Loucy (cell line): ENCODE measurements around the gene NUDT13.

Experiments
- CTCF ChIP-seq: fragments of 200-600 bp; sonication (generic); conservative IDR thresholded peaks from 2 replicates; pipeline ENCODE4 v1.5.1; 2014; ENCODE audit warnings: mild to moderate bottlenecking, antibody characterized with exemption, low read length
- EZH2phosphoT487 ChIP-seq: fragments of 200-600 bp; IDR thresholded peaks from 2 replicates; pipeline ENCODE4 v1.6.1; 2018; ENCODE audit warnings: antibody characterized with exemption, mild to moderate bottlenecking, moderate library complexity, borderline replicate concordance

- TF ChIP-seq CTCF (no peak), EZH2phosphoT487 (no peak)
Observed at GRCh38 chr10:73169320-73169719, 59.1 kb downstream of the NUDT13 start.
